ENCODE data around the gene LPIN2.
A peak's percentile ranks its signal among the peaks of the same experiment; 100 is the strongest.
"Not testable (repeated sequence)": the region's sequence is repeated elsewhere in the genome, so short reads cannot be mapped to it uniquely, and the experiment has no call there.

LPIN2 gene, protein sequence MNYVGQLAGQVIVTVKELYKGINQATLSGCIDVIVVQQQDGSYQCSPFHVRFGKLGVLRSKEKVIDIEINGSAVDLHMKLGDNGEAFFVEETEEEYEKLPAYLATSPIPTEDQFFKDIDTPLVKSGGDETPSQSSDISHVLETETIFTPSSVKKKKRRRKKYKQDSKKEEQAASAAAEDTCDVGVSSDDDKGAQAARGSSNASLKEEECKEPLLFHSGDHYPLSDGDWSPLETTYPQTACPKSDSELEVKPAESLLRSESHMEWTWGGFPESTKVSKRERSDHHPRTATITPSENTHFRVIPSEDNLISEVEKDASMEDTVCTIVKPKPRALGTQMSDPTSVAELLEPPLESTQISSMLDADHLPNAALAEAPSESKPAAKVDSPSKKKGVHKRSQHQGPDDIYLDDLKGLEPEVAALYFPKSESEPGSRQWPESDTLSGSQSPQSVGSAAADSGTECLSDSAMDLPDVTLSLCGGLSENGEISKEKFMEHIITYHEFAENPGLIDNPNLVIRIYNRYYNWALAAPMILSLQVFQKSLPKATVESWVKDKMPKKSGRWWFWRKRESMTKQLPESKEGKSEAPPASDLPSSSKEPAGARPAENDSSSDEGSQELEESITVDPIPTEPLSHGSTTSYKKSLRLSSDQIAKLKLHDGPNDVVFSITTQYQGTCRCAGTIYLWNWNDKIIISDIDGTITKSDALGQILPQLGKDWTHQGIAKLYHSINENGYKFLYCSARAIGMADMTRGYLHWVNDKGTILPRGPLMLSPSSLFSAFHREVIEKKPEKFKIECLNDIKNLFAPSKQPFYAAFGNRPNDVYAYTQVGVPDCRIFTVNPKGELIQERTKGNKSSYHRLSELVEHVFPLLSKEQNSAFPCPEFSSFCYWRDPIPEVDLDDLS

DNA sequence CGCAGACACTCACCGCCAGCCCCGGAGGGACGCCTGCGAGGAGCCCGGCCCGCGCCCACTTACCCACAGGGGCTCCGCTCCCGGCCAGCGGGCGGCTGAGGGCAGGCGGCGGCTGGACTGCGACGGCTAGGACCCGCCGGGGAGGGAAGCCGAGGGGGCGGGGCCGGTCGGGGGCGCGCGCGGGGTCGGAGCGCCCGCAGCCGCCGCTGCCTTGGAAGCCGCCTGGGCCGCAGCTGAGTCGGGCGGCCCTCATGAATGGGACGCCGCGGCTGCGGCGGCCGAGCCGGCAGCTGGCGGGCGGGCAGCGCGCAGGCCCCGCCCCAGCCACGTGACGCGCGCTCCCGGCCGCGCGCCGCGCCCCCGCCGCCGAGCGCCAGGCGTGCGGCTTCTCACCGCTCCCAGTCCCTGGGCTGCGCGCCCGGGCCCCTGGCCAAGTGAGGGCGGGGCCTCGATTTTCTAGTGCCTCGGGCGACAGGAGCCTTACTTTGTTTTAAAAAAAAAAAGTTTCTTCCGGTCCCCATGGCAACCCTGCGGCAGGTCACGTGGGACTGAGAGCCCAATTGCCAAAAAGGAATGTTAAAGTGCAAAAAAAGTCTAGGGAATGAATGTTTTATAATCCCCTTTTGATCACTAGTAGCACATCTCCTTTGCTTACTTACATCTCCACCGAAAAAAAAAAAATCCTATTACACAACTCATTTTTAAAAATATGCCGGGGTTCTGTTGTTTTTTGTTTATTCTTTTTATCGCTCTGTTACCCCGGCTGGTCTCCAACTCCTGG, at the start of gene LPIN2:
Gene LPIN2, minus strand, starts transcription at position 121 of the 781 bp plus-strand sequence. CDS start 52,304 bp downstream, outside the sequence.
- peak; percentile 98 for DNase-seq

DNA sequence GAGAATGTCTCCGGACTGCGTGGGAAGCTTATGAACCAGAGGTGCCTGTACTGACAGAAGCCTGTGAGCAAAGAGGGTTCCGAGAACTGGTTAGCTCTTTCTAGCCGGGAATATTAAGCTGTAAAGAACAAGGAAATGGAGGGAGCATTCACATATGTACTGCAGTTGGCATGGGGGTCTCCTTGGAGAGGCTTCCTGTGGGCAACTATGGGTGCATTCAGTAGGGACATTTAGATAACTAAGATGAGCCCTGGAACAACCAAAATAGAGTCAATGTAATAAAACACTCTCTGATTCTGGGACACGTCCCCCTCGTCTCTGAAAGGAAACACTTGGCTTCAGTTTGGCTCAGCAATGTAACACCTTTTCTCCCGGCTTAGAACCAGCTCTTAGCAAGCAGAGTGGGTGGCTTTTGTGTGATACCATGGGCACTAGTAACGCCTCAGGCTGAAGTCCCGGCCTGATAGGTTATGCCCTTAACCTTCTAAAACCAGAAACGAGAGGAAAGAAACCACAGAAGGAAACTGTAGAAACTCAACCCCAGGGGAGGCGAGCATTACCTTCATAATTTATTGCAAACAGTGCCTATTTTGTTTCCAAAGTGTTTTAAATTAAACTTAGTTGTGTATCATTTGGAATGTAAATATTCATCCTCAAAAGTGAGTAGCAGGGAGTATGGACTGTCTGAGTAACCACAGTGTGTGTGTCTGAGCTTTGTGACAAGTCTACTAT, 48.8 kb upstream of the LPIN2 start:
- DNase-seq: peak; percentile 25 to 67

DNA sequence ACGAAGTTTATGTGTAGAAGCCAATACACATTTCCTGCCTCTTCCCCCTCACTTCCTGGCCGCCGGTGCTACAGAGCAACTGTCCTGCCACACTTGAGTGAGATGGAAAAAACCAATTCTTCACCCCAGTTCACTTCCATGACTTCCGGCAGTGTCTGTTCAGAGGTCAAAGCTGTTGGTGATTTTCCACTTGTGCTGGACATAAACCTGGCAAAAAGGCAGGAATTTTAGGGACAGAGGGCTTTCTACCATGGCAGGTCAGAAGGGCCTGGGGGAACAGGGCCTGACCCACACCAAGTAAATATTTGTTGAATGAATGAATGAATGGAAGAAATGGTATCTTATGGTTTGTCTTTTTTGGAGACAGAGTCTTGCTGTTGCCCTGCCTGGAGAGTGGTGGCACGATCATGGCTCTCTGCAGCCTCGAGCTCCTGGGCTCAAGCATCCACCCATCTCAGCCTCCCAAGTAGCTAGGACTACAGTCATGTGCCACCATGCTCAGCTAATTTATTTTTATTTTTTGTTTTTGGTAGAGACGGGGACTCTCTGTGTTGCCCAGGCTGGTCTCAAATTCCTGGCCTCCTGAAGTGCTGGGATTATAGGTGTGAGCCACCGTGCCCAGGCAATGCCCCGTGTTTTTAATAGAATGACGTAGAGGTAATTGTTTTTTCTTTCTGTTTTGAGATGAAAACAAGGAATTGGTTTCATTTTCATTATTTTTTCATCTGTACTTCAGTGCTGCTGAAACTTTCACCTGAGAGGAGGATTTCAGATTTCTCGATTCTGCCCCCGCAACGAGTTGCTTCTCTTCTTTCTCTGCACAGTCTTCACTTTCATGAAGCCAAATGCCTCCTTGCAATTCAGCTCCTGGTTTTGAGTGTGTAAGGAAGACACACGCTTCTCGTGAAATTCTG, 48.0 kb upstream of the LPIN2 start:
- peak; percentile 52 to 72 for DNase-seq

DNA sequence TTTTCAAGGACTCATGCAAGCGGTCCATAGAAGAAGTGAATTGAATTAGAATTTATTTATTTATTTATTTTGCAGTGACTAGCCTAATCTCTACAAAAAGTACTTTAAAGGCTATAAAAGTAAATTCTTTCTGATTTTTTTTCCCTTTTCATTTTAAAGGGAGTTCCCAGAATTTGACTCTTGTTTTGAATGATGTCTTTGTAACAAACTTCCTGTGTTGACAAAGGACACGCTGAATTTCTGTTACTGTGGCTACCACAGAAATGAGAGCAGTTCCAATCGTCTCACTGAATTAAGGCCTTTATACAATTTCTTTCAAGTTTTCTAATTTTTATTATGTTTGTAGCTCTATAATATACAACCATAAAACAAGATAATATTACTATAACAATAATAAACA, 46.3 kb upstream of the LPIN2 start:
- peak; percentile 54 to 81 for DNase-seq

DNA sequence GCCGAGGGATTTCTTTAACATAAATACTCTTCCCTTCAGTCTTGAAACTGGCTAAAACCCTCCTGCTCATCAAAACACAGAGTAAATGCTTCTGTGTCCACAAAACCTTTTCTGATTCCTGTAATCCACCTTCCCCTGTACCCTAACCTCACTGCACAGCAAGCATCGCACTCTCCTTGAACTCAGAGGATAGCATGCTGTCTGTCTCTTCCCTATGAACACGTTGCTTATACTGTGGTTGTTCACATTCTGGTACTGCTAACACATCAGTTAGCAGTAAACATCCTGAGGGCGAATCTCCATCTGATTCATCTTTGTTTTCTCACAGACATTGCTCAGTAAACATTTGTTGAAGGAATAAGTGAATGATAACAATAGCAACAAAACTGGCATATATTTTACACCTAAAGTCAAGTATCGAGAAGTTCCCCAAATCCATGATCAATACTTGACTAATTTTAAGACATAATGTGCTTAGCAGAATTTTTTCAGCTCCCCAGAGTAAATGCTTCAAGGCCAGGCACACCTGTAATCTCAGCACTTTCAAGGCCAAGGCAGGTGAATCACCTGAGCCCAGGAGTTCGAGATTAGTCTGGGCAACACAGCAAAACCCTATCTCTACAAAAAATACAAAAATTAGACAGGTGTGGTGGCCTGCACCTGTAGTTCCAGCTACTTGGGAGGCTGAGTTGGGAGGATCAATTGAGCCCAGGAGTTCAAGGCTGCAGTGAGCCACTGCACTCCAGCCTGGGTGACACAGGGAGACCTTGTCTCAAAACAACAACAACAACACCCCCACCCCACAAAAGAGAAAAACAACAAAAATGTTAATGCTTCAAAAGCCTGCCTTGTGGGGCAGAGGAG, 45.6 kb upstream of the LPIN2 start:
- DNase-seq: peak in 1 of 2 donors; percentile 60

DNA sequence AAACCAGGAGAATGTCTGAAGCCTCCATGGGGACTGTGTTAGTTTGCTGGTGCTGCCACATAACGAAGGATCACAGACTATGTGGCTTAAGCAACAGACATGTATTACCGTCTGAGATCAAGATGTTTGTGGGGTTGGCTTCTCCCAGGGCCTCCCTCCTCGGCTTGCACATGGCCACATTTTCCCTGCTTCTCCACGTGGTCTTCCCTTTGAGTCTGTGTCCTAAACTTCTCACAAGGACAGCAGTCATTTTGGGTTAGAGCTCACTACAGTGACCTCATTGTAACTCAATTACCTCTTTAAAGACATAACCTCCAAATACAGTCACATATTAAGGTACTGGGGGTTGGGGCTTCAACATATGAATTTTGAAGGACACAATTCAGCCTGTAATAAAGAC, 44.6 kb upstream of the LPIN2 start:
- DNase-seq: no peak

DNA sequence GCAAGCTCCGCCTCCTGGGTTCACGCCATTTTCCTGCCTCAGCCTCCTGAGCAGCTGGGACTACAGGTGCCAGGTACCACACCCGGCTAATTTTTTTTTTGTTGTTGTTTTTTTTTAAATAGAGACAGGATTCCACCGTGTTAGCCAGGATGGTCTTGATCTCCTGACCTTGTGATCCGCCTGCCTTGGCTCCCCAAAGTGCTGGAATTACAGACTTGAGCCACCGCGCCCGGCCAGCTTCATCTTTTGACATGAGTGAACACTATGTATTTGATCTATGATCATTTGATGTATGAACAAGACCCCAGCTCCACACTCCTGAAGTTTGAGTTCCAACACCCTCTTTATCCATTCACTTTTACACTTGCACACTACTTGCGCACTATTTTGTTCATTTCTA, 43.4 kb upstream of the LPIN2 start:
- DNase-seq: no peak

DNA sequence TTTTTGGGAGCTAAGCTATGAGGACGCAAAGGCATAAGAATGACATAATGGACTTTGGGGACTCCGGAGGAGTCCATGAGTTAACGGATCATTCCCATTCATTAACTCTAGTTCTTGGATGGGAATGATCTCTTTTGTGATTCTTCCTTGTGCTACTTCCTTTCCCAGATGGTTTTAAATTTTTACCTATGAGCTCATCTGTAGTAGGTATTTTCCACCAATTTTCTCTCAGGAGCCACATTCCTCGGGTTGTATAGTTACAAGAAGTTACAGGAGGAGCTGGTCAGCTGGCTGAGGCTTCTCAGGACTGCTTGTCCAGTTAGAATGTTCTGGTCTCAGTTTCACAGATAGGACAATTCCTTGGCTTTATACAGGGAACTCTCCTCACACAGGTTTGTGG, 42.9 kb upstream of the LPIN2 start:
- no peak for DNase-seq

DNA sequence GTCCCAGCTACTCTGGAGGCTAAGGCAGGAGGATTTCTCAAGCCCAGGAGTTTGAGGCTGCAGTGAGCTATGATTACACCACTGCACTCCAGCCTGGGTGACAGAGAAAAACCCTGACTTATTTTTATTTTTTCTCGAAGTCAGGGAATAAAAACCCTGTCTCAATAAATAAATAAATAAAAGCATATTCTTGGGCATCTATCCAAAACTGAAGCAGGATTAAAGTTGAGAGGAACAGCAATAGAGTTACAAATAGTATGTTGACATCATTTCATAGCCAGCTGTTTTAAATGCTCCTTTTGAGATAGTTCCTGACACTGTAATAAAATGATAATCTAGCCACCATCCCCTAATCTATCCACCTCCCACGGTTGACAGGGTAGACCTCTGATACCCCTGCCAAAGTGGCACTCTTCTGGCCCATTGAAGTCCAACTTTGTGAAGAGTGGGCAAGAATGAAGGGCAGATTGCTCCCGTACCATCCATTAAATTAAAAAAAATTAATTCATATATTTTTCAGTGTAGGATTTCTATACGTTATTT, 42.3 kb upstream of the LPIN2 start:
- no peak for DNase-seq

DNA sequence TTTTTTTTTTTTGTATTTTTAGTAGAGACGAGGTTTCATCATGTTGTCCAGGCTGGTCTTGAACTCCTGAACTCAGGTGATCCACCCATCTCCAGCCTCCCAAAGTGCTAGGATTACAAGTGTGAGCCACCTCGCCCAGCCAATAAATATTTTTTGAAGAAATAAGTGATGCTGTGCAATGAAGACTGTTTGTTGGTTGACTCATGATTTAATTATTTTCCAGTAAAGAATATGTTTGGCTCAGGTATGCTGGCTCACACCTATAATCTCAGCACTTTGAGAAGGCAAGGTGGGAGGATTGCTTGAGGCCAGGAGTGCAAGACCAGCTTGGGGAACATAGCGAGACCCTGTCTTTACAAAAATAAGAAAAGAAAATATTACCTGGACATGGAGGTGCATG, 41.8 kb upstream of the LPIN2 start:
- no peak for DNase-seq

DNA sequence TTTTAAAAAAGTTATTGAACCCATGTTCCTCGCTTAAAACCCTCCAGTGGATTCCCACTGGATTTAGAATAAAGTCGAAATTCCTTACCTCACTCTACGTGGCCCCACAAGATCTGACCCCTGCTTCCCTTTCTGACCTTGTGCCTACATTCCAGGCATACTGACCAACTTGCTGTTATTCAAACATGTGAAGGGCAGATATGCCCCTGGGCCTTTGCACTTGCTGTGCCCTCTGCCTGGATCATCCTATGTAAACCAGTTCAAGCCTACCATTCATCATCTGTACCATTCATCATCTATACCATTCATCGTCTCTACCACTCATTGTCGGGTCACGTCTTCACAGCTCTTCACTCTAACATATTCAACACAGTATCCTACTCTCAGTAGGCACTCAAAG, 41.3 kb upstream of the LPIN2 start:
- no peak for DNase-seq

DNA sequence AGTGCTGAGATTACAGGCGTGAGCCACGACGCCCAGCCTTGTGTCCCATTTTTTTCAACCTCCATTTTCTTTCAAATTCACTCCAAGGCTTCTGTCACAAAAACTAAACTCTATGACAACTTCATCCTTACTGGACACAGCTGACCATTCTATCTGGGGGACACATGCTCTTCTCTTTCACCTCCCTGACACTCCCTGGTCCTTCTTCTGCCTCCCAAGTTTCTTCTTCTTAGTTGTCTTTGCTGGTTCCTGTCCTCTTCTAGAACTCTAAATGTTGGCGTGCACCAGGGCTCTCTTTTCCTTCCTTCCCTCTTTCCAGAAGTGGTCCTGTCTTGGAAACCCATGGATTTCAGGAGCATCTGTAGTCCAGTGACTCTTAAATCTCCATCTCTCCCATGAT, 40.1 kb upstream of the LPIN2 start:
- no peak for DNase-seq

DNA sequence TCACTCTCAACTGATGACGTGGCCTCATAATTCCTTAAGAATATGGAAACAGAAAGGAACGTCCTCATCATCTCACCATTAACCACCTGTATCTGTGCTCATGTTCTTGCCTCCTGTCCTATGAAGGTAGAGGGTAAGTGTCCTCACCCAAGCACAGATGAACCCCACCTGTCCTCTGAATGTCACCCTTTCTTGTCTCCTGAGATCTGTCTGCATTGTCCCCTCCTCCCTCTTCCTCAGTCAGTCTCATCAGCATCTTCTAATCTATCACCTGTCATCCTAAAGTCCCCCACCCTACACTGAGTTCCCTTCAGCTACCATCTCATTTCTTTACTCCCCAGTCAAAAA, 39.4 kb upstream of the LPIN2 start:
- DNase-seq: no peak

DNA sequence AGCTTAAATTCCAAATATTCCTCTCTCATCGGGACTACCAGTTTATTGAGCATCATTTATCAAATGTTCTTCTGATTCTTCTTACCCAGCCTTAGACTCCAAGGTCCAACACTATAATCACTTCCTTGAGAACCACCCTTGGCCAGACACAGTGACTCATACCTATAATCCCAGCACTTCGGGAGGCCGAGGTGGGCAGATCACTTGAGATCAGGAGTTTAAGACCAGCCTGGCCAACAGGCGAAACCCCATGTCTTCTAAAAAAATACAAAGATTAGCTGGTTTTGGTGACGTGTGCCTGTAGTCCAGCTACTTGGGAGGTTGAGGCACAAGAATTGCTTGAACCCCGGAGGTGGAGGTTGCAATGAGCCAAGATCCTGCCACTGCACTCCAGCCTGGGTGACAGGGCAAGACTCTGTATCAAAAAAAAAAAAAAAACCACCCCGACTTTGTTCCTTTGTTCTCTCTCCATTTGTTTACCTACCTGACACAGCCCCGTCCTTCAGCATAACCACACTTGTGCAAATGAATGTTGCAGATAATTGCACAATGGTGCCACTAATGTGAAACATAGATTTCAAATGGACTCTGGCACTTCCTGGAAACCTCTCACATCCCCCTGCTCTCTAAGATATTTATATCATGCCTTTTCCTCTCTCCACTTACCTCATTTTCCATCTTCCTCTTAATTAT, 38.9 kb upstream of the LPIN2 start:
- no peak for DNase-seq

DNA sequence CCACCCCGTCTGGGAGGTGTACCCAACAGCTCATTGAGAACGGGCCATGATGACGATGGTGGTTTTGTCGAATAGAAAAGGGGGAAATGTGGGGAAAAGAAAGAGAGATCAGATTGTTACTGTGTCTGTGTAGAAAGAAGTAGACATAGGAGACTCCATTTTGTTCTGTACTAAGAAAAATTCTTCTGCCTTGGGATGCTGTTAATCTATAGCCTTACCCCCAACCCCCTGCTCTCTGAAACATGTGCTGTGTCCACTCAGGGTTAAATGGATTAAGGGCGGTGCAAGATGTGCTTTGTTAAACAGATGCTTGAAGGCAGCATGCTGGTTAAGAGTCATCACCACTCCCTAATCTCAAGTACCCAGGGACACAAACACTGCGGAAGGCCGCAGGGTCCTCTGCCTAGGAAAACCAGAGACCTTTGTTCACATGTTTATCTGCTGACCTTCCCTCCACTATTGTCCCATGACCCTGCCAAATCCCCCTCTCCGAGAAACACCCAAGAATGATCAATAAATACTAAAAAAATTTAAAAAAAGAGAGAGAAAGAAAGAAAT, 37.0 kb upstream of the LPIN2 start:
- not testable (repeated sequence) for DNase-seq

DNA sequence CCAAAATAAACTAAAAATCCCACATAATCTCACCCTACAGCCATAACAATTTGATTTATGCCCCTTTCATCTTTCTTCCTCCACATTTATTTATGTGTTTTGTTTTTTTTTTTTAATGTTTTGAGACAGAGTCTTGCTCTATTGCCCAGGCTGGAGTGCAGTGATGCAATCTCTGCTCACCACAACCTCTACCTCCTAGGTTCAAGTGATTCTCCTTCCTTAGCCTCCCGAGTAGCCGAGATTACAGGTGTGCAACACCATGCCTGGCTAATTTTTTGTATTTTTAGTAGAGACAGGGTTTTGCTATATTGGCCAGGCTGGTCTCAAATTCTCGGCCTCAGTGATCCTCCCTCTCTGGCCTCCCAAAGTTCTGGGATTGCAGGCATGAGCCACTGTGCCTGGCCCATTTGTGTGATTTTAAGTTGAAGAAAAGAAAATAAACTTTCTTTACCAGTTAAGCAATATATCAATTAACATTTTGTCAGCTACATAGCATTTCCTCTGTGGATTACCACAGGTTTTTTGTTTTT, 35.9 kb upstream of the LPIN2 start:
- DNase-seq: no peak

DNA sequence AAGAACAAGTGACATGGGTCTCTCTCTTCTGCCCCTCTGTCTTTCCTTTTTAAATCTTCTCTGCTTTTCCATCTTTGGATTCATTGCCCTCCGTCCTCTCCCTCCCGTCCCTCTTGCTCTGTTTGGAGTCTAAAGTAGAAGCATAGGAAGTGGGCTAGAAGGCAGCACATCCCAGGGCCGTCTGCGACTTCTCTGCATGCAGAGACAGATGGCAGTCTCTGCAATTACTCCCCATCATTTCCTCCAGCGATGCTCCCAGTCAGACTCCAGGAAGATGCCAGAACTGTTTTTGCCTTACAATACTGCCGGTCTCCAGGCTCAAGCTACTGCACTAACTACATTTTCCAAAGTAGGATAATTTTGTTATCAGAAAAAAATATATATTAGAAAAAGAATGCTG, 35.2 kb upstream of the LPIN2 start:
- no peak for DNase-seq

DNA sequence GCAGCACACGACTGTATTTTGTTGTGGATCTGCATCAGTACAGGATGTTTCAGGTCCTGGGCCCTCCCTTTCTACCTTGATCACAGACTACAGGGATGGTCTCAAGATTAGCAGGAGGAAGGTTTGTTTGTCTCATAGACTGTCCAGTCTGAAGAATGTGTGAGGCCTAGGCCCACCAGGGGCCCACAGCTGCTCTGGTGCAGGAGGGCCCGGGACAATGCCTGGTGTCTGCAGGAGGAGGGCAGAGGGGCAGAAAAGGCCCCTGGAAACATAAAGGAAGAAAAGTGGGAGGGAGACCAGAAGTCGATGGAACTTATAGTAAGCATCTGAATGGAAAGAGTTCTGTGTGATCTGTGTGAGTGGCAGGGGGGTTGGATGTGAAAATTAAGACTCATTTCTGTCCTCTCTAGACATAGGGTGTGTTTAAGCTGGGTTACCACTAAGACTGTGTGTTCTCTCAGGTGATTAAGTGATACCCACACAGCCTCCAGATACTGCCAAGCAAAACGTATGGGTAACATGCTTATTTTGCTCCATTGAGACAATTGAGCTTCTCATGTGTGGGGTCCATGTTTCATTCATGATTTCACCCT, 33.4 kb upstream of the LPIN2 start:
- no peak for DNase-seq
